ENCODE data around the gene LOXL1.

The LOXL1 gene

GRCh38 chr15:73926219-73927002 is at the start of gene LOXL1:
Gene LOXL1 (plus strand): TSS chr15:73926462. CDS start chr15:73926784, 322 bp downstream.
- DNase-seq, result peak; percentile 93

GRCh38 chr15:73879426-73879825 is 46.8 kb upstream of the LOXL1 start:
- DNase-seq, result no peak

GRCh38 chr15:73881579-73882320 is 44.5 kb upstream of the LOXL1 start:
- DNase-seq, result no peak

GRCh38 chr15:73882761-73883419 is 43.4 kb upstream of the LOXL1 start:
- no peak for DNase-seq

GRCh38 chr15:73884159-73884558 is 42.1 kb upstream of the LOXL1 start:
- no peak for DNase-seq

GRCh38 chr15:73885954-73886700 is 40.1 kb upstream of the LOXL1 start:
- no peak for DNase-seq

GRCh38 chr15:73886717-73887345 is 39.4 kb upstream of the LOXL1 start:
- no peak for DNase-seq

- no peak for DNase-seq
Observed at GRCh38 chr15:73887481-73887880, 38.8 kb upstream of the LOXL1 start.

GRCh38 chr15:73888224-73889041 is 37.8 kb upstream of the LOXL1 start:
- DNase-seq, result no peak

GRCh38 chr15:73889053-73889761 is 37.1 kb upstream of the LOXL1 start:
- DNase-seq, result no peak

GRCh38 chr15:73889762-73890124 is 36.5 kb upstream of the LOXL1 start:
- no peak for DNase-seq

- no peak for DNase-seq
Observed at GRCh38 chr15:73891328-73892315, 34.6 kb upstream of the LOXL1 start.

- DNase-seq, result no peak
Observed at GRCh38 chr15:73892446-73893226, 33.6 kb upstream of the LOXL1 start.

GRCh38 chr15:73894133-73894814 is 32.0 kb upstream of the LOXL1 start:
- no peak for DNase-seq

- no peak for DNase-seq
Observed at GRCh38 chr15:73897441-73898261, 28.6 kb upstream of the LOXL1 start.

GRCh38 chr15:73899197-73900094 is 26.8 kb upstream of the LOXL1 start:
- DNase-seq, result no peak

All from eye (tissue), 1 donor.